Ovary (tissue), 9 donors: Measurements from ENCODE around the gene ADPRHL1. TPM values are rescaled to one million over a fixed set of nuclear protein-coding genes. Genes with fewer than 3 reads are reported as not detected.

Experiments
- DNase-seq, 5 donors: peaks; one replicate each; pipeline ENCODE4 v3.0.0-alpha.2; 2019 to 2020
- H3K27ac ChIP-seq, 2 donors: fragments of 200-600 bp; one replicate each; pipeline versions ENCODE4 v1.5.1 to v1.8.0; 2019 to 2022
- H3K27me3 ChIP-seq: fragments of 200-600 bp; one replicate; pipeline ENCODE4 v1.8.0; 2022
- H3K36me3 ChIP-seq: fragments of 200-600 bp; sonication (generic); one replicate; pipeline ENCODE4 v1.5.1; 2019
- H3K4me1 ChIP-seq: one replicate; pipeline ENCODE4 v1.8.1; 2013; ENCODE audit warnings: mild to moderate bottlenecking, moderate library complexity; ENCODE audit not compliant: insufficient read depth
- H3K4me3 ChIP-seq: fragments of 200-600 bp; sonication (generic); one replicate; pipeline ENCODE4 v1.5.1; 2017
- H3K9me3 ChIP-seq, 2 donors: fragments of 200-600 bp in 1 of 2; sonication (generic) in 1 of 2; one replicate each; pipeline versions ENCODE4 v1.5.1 to v1.8.1; 2013 to 2019; ENCODE audit warnings: mild to moderate bottlenecking in 1 of 2, moderate library complexity in 1 of 2
- CTCF ChIP-seq, 3 donors: fragments of 450-650 bp in 2 of 3; fragments of 200-600 bp in 1 of 3; IDR thresholded peaks; one replicate each; pipeline versions ENCODE4 v1.5.1 to v1.8.0; 2016 to 2022; ENCODE audit warnings: antibody characterized with exemption in 3 of 3, mild to moderate bottlenecking in 1 of 3
- EP300 ChIP-seq: sonication (generic); formaldehyde crosslinking; IDR thresholded peaks from one replicate; pipeline ENCODE4 v1.6.1; 2017; ENCODE audit warnings: antibody characterized with exemption
- POLR2A ChIP-seq: fragments of 450-650 bp; IDR thresholded peaks from one replicate; pipeline ENCODE4 v1.6.1; 2017; ENCODE audit warnings: antibody characterized with exemption, mild to moderate bottlenecking, moderate library complexity
- WGBS, 3 donors: extraction: QIAGEN DNeasy Blood & Tissue Kit in 1 of 3; methylation state at CpG; one replicate each; pipeline versions ENCODE4 v1.1.5 to v1.1.7; 2013 to 2017; 5-methylcytosine and 5-hydroxymethylcytosine counted together
- intact Hi-C, 4 donors: fragments of 100-400 bp; cut with DNase I; formaldehyde crosslinking; loops; one replicate each; pipeline versions ENCODE4 v1.11.0 to v1.15.1; 2022 to 2023
- polyA plus RNA-seq, 2 donors: library from polyadenylated mRNA; stranded (reverse); fragments of 200-250 nt in 1 of 2; fragments of 350-450 nt in 1 of 2; fragmentation: Illumina TruSeq in 1 of 2; extraction: RNeasy Lipid Tissue Mini Kit (QIAGEN cat#74804) in 1 of 2; gene quantifications; one replicate each; pipeline ENCODE4 v1.2.3, GENCODE V29; 2013 to 2014
- total RNA-seq, 7 donors: library from RNA; depleted of rRNA in 2 of 7; stranded (reverse); fragments of >200 nt in 2 of 7; fragmentation: NEBNext Ultra II Directional in 3 of 7; extraction: Animal tissue kit (Norgen Biotek cat#: 25700) in 3 of 7; gene quantifications; one replicate each; pipeline versions ENCODE4 v1.1.0 to v1.2.4, GENCODE V29; 2016 to 2023
- donor health status: DM: no; HTN: no; CAD: no; lungs with moderate emphysema.
- donor health status: DM: no; HTN: no; CAD: no.
- donor health status: Bipolar disorder and iron deficiency.
- donor health status: DM: yes; HTN: yes; CAD: no.
- donor health status: DM: no; HTN: no; CAD: no.
- donor health status: DM: yes; HTN: yes; CAD: no.

The ADPRHL1 gene
- total and polyA plus RNA-seq, 9 donors = 1.6 to 5.0 (median 2.2) TPM

GRCh38 chr13:113476811-113477210 is 23.5 kb upstream of the ADPRHL1 start:
- no peaks in the 10 kb centered on the region for H3K36me3 ChIP-seq
- no peak for DNase-seq
- no peaks in the 10 kb centered on the region for H3K27me3 ChIP-seq
- TF ChIP-seq POLR2A (no peak), CTCF (IDR thresholded peaks at IDR 0.05) (no peak), EP300 (no peak)
- H3K4me3 ChIP-seq = no peak overlapping the region
- no peak overlapping the region for H3K27ac ChIP-seq
- 97 to 98% (median 97%) methylated on average over 7 of the region's 7 CpGs for WGBS, 3 donors
- H3K9me3 ChIP-seq = no peaks in the 10 kb centered on the region
- intact Hi-C loops = no loop called here
- H3K4me1 ChIP-seq = no peaks in the 10 kb centered on the region

GRCh38 chr13:113475911-113476310 is 22.6 kb upstream of the ADPRHL1 start:
- Histone ChIP-seq H3K36me3 (no peaks in the 10 kb centered on the region), H3K27me3 (no peaks in the 10 kb centered on the region), H3K9me3 (no peaks in the 10 kb centered on the region), H3K27ac (no peak overlapping the region), H3K4me1 (no peaks in the 10 kb centered on the region), H3K4me3 (no peak overlapping the region)
- no peak for DNase-seq
- no peak for TF ChIP-seq EP300
- TF ChIP-seq CTCF (IDR thresholded peaks at IDR 0.05) = no peak
- TF ChIP-seq POLR2A = no peak
- intact Hi-C loops = no loop called here
- 94 to 98% (median 94%) methylated on average over 12 of the region's 12 CpGs for WGBS, 3 donors

- Histone ChIP-seq H3K4me3 (no peak overlapping the region), H3K4me1 (no peaks in the 10 kb centered on the region), H3K27ac (no peak overlapping the region), H3K36me3 (no peaks in the 10 kb centered on the region), H3K27me3 (no peaks in the 10 kb centered on the region), H3K9me3 (no peaks in the 10 kb centered on the region)
- DNase-seq = no peak
- 89 to 95% (median 94%) methylated on average over 11 of the region's 11 CpGs for WGBS, 3 donors
- TF ChIP-seq EP300 = no peak
- TF ChIP-seq CTCF (IDR thresholded peaks at IDR 0.05) = no peak
- TF ChIP-seq POLR2A = no peak
- intact Hi-C loops = no loop called here
Observed at GRCh38 chr13:113475280-113475679, 22.0 kb upstream of the ADPRHL1 start.

- H3K36me3 ChIP-seq = no peaks in the 10 kb centered on the region
- H3K9me3 ChIP-seq = no peaks in the 10 kb centered on the region
- H3K27ac ChIP-seq = no peak overlapping the region
- H3K4me1 ChIP-seq = no peaks in the 10 kb centered on the region
- H3K27me3 ChIP-seq = no peaks in the 10 kb centered on the region
- intact Hi-C loops = no loop called here
- WGBS, 3 donors = 79 to 88% (median 83%) methylated on average over 10 of the region's 10 CpGs
- H3K4me3 ChIP-seq = no peak overlapping the region
- no peak for DNase-seq
- TF ChIP-seq EP300 = no peak
- no peak for TF ChIP-seq CTCF (IDR thresholded peaks at IDR 0.05)
- TF ChIP-seq POLR2A = no peak
Observed at GRCh38 chr13:113474179-113474578, 20.9 kb upstream of the ADPRHL1 start.
